ENCODE measurements around the gene PSD.

The PSD gene

DNA sequence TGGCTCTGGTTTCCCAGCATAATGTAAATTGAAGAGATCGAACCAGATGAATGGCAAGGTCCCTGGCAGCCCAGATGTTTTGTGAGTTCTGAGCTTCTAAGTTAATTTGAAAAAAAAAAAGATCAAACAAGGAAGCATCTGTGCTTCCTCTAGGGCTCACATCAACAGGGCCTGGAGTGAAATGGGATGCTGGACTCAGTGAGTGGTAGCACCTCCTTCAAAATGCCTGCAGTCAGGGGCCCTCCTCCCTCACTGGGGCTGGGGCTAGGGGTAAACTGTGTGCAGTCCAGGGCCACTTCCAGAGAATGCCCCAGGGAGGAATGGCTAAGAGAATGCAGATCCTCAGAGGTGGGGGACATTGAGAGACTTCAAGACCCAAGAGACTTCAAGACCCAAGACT is 19.8 kb upstream of the PSD start:
- no peak for DNase-seq

- DNase-seq: no peak
Measured at GRCh38 chr10:102437515-102437914, 18.9 kb upstream of the PSD start.

- no peak for DNase-seq
Measured at GRCh38 chr10:102436312-102436711, 17.7 kb upstream of the PSD start.

DNA sequence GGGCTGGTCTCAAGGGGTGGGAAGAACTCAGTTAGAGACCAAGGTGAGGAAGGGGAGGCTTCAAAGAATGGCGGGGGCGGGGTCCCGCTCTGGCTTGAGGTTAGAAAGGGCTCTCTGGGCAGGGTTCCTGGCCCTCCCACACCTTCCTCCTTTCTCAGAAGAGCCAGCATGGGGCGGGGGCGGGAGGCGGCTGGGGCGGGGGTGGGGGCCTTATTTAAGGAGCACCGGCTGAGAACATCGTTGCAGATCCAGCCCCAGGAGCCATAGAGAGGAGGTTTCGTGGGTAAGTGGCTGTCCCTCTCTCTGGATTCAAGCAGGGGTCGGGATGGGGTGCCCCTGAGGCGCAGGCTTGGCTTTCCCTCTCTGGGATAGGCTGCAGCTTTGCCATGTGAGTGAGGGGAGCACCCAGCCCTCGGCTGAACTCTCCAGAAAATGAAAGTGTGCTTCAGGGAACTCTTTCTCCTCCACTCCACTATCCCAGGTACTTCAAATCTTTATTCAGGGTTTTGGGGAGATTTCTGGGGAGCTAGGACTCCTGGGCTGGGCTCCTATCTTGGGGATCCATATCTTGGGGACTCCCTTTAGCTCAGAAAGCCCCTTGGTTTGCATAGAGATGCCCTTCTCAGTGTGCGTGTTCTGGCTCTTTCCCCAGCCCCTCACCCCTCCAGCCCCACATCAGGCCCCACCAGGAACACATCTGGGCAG is 17.1 kb upstream of the PSD start:
- DNase-seq: peak; percentile 35 to 48

GRCh38 chr10:102435133-102435497 is 16.5 kb upstream of the PSD start:
- DNase-seq: no peak

- DNase-seq: no peak
Measured at GRCh38 chr10:102434394-102435132, 16.0 kb upstream of the PSD start.

GRCh38 chr10:102433619-102434046 is 15.0 kb upstream of the PSD start:
- DNase-seq: no peak

GRCh38 chr10:102432162-102432950 is 13.8 kb upstream of the PSD start, which contains the start of gene CUEDC2:
CUEDC2 (minus strand) TSS chr10:102432574; CDS start chr10:102425188, 7,386 bp downstream.
- DNase-seq: peak; percentile 92 to 95

GRCh38 chr10:102431452-102432124 is 13.0 kb upstream of the PSD start:
- no peak for DNase-seq

GRCh38 chr10:102429468-102429867 is 10.9 kb upstream of the PSD start:
- no peak for DNase-seq

DNA sequence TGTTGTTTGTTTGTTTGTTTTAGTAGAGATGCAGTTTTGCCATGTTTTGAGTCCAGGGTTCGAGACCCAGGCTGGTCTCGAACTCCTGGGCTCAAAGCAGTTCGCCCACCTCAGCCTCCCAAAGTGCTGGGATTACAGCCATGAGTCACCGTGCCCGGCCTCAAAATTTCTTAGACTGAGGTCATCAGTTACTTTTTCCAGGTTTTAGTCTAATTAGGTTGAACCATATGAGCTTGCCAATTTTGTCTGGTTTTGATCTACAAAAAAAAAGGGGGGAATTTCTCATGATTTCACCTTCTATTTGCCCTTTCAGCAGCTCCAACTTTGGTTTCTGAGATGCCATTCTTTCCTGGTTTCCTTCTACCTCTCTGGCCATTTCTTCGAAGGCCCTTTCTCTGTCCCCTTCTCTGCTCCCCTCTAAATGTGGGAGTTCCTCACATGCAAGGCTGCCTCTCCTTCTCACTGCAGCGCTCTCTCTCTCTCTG is 8.3 kb upstream of the PSD start:
- no peak for DNase-seq

- DNase-seq: no peak
Measured at GRCh38 chr10:102425444-102425843, 6.9 kb upstream of the PSD start.

DNA sequence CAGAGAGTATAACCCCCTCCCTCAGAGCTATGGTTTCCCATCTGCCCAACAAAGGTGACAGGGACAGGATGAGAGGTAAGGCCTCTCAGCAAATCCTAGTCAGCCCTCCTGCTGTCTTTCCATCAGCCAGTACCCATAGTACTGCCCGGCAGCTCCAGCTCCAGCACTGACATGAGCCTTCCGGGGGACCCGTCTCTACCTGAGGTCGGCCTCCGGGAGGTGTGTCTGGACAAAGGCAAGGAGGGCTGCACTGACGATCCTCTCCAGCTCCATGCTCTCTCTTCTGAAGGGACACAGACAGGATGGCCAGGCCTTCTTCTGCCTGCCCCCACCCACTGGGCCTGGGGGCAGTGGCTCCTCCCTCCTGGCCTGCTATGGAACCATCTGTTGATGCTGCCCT is 6.3 kb upstream of the PSD start:
- DNase-seq: no peak

GRCh38 chr10:102424145-102424544 is 5.6 kb upstream of the PSD start:
- DNase-seq: no peak

DNA sequence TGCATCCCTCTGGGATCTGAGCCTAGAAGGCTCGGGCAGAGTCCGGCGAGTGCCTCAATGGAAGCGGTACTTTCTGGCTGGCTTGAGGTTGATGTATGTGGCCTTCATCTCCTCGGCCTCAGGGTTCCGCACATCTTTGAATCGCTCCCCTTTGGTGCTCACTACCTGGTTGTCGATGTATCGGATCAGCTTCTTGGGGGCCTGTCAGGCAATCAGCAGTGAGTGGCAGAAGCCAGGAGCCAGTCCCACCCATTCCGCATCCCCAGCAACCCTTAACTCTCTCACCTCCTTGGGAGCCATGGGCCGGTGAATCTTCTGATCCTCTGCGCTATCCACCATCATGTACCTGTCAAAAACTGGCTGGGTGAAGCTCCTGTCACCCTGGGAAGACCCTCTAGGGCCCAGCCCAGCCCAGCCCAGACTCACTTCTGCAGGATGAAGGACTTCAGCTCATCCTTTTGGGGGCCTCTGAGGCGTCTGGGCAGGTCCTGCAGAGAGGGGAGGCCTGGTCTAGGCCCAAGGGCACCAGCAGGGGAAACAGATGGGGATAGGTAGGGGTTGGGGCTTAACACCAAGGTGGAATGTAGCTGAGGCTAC is 4.9 kb upstream of the PSD start:
- DNase-seq: no peak

DNA sequence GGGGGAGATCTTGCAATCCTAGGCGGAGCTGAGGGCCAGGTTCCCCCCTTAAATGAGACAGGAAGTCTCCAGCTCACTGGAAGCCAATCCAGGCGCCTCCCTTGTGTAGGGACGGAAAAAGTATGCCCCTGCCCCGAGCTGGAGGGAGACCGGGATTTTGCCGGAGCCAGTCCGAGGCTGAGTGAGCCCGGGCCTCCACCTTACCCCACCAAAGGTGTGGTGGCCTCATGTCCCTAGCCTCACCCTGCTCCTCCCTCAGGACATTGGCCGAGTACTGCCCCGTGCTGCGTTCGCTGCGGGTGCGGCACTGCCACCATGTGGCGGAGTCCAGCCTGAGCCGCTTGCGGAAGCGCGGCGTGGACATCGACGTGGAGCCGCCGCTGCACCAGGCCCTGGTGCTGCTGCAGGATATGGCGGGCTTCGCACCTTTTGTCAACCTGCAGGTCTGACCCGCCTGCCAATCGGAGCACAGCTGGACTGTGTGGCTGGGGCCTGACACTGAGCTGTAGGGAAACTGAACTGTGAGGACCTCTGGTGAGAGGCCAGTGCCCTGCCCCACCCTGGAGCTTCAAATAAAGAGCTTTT is 4.1 kb upstream of the PSD start:
- DNase-seq: no peak

DNA sequence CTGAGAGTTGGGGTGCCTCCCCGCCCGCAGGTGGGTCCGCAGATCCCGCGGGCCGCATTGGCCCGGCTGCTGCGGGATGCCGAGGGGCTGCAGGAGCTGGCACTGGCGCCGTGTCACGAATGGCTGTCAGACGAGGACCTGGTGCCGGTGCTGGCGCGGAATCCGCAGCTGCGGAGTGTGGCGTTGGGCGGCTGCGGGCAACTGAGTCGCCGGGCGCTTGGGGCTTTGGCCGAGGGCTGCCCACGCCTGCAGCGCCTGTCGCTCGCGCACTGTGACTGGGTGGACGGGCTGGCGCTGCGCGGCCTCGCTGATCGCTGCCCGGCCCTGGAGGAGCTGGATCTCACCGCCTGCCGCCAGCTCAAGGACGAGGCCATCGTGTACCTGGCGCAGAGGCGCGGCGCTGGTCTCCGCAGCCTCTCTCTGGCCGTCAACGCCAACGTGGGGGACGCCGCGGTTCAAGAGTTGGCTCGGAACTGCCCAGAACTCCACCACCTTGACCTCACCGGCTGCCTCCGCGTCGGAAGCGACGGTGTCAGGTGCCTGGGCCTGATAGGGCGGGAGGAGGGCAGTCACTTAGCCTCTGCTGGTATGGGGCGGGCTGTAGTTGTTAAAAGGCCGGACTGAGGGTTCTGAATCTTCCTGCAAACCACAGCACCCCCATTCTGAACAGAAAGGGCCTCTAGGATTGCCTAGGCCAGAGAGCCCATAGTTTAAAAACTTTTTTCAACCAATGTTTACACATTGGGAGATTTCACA is 3.4 kb upstream of the PSD start:
- no peak for DNase-seq

DNA sequence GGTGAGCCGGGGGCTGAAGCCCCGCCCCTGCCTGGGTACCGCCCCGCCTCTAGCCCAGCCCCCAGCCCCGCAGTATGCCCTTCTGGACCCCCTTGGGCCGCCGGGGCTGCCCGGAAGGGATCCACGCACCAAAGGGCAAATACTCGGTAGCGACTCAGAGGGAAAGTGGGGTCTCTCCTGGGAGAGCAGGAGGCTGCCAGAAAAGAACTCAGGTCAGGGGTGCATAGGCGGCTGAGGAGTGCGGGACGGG is 2.8 kb upstream of the PSD start:
- no peak for DNase-seq

- peak; percentile 90 to 92 for DNase-seq
Measured at GRCh38 chr10:102420714-102421506, 2.3 kb upstream of the PSD start, which contains the start of gene FBXL15. FBXL15 (plus strand) TSS chr10:102420836; CDS start chr10:102421130, 294 bp downstream.

DNA sequence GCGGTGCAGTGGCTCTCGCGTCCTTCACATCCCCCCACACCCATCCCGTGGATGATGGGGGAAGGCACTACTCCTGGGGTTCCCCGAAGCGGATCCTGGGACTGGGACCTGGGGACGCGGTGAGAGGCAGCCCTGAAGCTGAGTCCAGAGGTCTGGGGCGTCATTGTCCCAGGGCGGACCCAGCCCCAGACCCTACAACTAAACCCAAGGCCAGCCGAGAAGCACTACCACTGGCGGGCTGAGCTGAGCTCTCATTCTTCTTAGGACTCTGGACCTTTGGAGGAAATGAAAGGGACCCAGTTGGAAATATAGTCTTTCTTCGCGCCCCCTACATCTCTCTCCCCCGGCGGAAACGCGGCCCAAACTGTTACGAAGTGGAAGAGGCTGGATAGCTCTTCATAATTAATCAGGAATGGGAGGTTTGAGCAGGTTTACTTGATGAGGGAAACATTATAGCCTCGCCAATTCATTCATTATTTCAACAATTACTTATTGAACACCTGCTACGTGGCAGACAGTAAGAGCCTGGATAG is 1.7 kb upstream of the PSD start:
- no peak for DNase-seq

Measured in activated CD4-positive, alpha-beta T cell treated with anti-CD3 and anti-CD28 coated beads, Interleukin-2, amount 50 U/mL, for 4 hours (primary cell).